Lung microvascular endothelial cell (primary cell): ENCODE measurements around the gene AFF4. TPM values are rescaled to one million over a fixed set of nuclear protein-coding genes. Genes with fewer than 3 reads are reported as not detected.
A peak's percentile ranks its signal among the peaks of the same experiment; 100 is the strongest.
"Not testable (repeated sequence)": the region's sequence is repeated elsewhere in the genome, so short reads cannot be mapped to it uniquely, and the experiment has no call there.

Experiments
- DNase-seq, 2 donors: peaks; one replicate each; pipeline versions ENCODE4 v3.0.0 to v3.0.0-alpha.2; 2010; ENCODE audit warnings: low read depth in 2 of 2
- total RNA-seq: library from RNA; depleted of rRNA; stranded (reverse); fragments of >200 nt; gene quantifications from 2 replicates; pipeline ENCODE4 v1.2.1, GENCODE V29; 2014

Gene AFF4
- total RNA-seq, 1 donor from 2014 or later, result 20.4 TPM

GRCh38 chr5:132860742-132861141, 102.7 kb downstream of the AFF4 start:
- no peak for DNase-seq

- DNase-seq, result no peak
Observed at GRCh38 chr5:132859889-132860437, 103.5 kb downstream of the AFF4 start.

GRCh38 chr5:132856011-132856410, 107.4 kb downstream of the AFF4 start:
- DNase-seq, result no peak

GRCh38 chr5:132854992-132855391, 108.4 kb downstream of the AFF4 start:
- not testable (repeated sequence) for DNase-seq

- DNase-seq, result peak in 1 of 2 donors; percentile 66
Observed at GRCh38 chr5:132854301-132854700, 109.1 kb downstream of the AFF4 start.

- DNase-seq, result no peak
Observed at GRCh38 chr5:132853790-132854189, 109.6 kb downstream of the AFF4 start.

- no peak for DNase-seq
Observed at GRCh38 chr5:132853323-132853722, 110.1 kb downstream of the AFF4 start.

GRCh38 chr5:132850066-132850465, 113.4 kb downstream of the AFF4 start:
- no peak for DNase-seq

GRCh38 chr5:132849347-132849746, 114.1 kb downstream of the AFF4 start:
- no peak for DNase-seq

GRCh38 chr5:132848270-132848669, 115.2 kb downstream of the AFF4 start:
- DNase-seq, result no peak

GRCh38 chr5:132841305-132841704, 122.1 kb downstream of the AFF4 start:
- DNase-seq, result peak in 1 of 2 donors; percentile 8

GRCh38 chr5:132840896-132841295, 122.5 kb downstream of the AFF4 start:
- no peak for DNase-seq

- no peak for DNase-seq
Observed at GRCh38 chr5:132840313-132840712, 123.1 kb downstream of the AFF4 start.

GRCh38 chr5:132839426-132840301, 123.8 kb downstream of the AFF4 start:
- DNase-seq, result peak; percentile 37 to 84

- DNase-seq, result no peak
Observed at GRCh38 chr5:132838516-132839282, 124.7 kb downstream of the AFF4 start.

- no peak for DNase-seq
Observed at GRCh38 chr5:132837868-132838267, 125.6 kb downstream of the AFF4 start.

- DNase-seq, result no peak
Observed at GRCh38 chr5:132836852-132837251, 126.6 kb downstream of the AFF4 start.

GRCh38 chr5:132834057-132834456, 129.4 kb downstream of the AFF4 start:
- DNase-seq, result no peak

- no peak for DNase-seq
Observed at GRCh38 chr5:132832612-132833011, 130.8 kb downstream of the AFF4 start.

- no peak for DNase-seq
Observed at GRCh38 chr5:132831095-132831860, 132.2 kb downstream of the AFF4 start.

- DNase-seq, result peak in 1 of 2 donors; percentile 53
Observed at GRCh38 chr5:132830436-132831094, 132.9 kb downstream of the AFF4 start, which contains the start of gene SHROOM1. Gene SHROOM1, minus strand, starts transcription at chr5:132830647. Its CDS starts 4,507 bp downstream, at chr5:132826140.
